ENCODE results near the gene LRRC4C. TPM values are rescaled to one million over a fixed set of nuclear protein-coding genes. Genes with fewer than 3 reads are reported as not detected.

Gene LRRC4C
- polyA plus RNA-seq (ENCODE audit: insufficient read length in 4 of 4): 10 to 100 TPM; 12.5 to 29.0 (median 15.0) TPM

DNA sequence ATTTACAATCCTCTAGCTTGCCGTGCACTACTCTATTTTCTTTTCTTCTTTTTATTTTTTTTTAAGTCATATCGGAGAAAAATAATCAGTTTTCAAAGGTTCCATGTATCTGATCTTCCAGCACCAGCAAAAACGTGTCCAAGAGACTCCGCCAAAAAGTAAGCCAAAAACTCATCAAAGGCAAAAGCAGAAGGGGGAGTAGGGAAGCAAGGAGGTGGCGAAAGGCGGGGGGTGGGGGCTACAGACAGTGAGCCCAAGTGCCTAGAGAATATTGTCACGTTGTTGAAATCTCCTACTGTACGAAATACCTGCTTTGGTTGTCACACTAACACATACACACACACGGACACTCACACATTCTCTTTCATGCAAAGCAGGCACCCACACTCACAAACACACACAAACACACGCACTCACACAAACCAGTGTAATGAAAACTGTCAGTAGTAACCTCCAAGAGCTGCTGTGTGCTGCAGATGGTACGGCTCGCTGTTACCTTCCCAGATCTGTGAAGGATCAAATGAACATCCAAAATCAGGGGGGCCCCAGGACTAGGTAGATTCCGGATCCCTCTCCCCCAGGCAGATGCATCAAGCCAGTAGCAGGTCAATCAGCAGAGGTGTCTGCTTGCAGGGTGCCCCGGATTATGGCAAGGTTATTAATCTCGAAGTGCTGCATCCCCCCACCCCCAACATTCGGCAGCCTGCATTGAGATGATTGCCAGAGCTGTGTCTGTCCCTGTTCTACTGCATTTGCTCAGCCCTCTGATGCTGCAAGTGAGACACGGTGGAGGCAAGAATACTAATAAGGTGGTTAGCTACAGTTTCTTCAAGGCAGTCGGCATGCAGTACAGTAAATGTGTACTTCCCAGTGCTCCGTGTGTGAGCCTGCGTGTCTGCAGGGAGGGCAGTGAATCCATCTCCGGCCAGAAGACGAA, at the start of gene LRRC4C:
Gene LRRC4C, minus strand, starts transcription at position 188 of the 937 bp plus-strand sequence.
- DNase-seq (ENCODE audit: low read depth in 4 of 4, low spot score in 3 of 4): no peak

DNA sequence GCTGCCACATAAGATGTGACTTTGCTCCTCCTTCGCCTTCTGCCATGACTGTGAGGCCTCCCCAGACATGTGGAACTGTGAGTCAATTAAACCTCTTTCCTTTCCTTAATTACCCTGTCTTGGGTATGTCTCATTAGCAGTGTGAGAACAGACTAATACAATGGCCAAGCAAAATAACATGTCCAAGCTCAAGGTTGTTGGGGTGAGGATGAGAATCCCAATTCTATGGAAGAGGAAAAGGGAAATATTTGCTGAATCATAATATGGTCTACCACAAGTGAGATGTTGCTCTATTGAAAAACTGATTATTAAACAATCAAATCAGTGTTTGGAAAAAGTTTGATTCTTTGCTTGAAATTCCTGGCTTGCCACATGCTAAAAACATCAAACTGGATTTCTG, 48.7 kb upstream of the LRRC4C start:
- no peak for DNase-seq (ENCODE audit: low read depth in 4 of 4, low spot score in 3 of 4)

DNA sequence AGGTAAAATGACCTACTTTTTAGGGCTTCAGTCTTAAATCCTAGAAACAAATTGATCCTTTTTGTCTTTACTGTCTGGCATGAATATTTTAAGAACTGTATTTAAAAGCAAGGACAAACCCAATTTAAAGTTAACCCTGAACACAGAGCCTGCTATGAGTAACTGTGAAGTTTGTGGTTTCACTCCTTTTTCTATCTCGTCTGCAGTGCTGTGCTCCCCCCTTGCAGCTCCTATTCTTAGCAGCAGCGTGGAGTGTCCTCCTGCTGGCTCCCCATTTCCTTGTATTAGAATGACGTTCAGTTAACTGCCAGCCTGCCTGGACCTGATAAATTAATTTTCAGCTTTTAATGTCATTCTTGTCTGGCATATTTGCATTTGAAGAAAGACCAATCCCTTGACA, 40.0 kb upstream of the LRRC4C start:
- DNase-seq (ENCODE audit: low read depth in 4 of 4, low spot score in 3 of 4): no peak

DNA sequence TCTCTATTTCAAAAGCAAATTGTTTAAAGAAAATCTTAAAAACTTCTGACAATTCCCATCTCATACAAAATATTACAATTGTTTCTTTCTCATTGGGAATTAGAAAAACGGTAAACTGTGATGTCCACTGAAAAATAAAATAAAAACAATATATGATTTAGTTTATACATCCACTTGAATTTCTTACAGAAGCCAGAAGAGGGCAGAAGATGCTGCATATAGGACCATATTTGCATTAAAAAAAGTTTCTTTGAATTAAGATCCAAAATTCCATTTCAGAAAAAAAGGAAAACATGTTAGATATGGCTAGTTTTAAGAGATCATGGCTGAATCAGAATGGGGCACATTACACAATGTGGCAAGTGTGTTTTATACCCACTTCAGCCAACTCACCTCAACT, 39.3 kb upstream of the LRRC4C start:
- no peak for DNase-seq (ENCODE audit: low read depth in 4 of 4, low spot score in 3 of 4)

DNA sequence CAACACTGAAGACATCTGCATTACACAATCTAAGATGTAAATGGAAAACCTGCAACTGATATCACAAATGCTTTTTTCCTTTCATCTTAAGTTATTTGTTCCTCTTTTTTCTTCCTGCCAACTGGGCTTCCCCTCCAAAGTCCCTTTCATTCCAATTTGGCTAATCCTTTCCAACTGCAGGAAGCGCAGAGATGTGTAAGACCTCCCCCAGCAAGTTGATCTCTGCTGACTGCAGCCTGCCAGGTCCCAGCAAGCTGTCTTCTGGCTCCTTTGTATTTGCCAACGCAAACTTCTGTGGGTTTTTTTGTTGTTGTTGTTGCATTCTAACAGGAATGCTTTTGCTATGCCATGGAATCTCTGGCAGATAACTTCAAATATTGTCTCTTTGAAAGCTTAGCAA, 38.5 kb upstream of the LRRC4C start:
- DNase-seq (ENCODE audit: low read depth in 4 of 4, low spot score in 3 of 4): no peak

DNA sequence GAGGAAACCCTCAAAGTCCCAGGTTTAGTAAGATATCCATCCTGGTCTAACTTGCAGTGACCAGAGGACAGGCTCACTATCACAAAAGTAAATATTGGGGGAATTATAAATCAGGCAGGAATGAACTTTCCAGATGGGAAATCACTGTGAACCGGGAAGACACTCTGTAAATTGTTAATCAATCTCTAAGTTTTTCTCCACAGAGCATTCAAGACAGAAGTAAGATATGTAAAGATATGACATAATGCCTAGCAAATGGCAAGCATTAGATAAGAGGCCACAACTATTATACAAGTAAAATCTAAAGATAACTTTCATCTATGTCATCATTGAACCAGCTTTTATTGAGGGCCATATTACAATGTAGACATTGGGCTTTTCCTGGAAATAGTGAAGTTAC, 35.3 kb upstream of the LRRC4C start:
- no peak for DNase-seq (ENCODE audit: low read depth in 4 of 4, low spot score in 3 of 4)

DNA sequence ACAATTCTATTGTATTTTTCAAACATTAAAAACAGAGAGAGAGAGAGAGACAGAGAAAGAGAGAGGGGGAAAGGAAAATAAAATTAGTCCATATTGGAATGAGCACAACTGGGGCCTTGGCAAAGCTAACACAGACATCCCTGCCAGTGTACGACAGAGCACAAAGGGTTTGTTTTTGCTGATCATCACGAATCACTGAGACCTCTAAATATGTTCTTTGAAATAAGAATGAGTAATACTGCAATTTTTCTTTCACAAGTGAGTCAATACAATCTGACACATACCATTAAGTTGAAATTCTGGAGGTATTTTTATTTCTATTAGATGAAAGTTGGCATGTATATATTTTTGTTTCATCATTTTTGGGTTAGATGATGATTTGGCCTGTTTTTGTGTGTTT, 27.0 kb upstream of the LRRC4C start:
- no peak for DNase-seq (ENCODE audit: low read depth in 4 of 4, low spot score in 3 of 4)

DNA sequence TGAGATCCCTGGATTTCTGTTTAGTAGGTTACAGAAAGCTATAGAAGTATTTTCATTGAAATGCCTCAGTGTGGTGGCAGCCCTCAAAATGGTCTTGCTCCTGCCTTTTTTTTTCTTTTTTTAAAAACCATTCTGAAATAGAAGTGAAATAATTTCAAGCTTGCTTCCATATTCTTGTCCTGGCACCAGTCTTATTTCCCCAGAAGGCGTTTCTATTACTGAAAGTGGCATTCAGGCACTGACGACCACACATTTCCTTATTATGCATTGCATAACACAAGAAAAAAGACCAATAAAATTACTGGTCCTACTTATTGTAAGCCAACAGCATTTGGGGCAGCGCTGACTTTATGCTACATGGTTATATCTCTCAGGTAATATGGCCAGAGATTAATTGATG, 24.5 kb upstream of the LRRC4C start:
- DNase-seq (ENCODE audit: low read depth in 4 of 4, low spot score in 3 of 4): no peak

DNA sequence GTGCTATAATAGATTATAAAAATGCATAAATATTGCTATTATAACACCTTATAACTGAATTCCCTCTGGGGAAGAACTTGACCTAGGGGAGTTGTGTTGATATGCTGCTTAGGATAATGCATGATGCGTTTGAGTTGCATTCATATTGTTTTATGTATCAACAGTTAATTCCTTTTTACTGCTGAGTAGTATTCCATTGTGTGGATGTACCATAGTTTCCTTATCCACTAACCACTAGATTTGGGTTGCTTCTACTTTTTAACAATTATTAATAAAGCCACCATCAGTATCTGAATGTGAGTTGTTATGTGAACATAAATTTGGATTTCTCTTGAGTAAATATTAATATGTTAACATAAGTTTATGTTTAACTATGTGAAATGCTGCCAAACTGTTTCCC, 19.7 kb upstream of the LRRC4C start:
- no peak for DNase-seq (ENCODE audit: low read depth in 4 of 4, low spot score in 3 of 4)

DNA sequence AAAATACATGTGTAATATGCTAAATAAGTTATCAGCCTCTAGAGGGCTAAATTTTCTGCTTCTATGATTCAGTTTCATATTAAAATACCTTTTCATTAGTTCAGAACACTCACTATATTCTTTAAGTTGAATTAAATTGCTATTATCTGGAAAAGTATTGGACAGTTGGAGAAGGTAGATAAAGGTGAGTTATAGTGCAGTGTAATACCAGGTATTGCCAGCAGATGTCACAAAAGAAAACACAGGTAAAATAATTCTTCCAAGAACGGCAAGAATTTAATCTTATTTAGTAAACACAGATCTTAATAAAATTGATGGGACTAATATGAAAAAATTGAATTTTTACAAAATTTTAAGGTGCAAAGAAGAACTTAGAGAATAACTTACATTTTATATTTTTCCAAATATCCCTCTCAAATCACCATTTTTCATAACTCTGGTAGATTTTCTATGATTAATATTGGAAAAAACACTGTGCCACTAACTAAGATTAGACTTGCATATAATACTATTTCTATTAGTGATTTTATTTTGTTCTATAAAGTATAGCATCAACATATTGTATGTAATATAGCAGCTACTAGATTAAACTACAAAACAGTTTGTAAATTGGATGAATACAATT, 1.7 kb upstream of the LRRC4C start:
- no peak for DNase-seq (ENCODE audit: low read depth in 4 of 4, low spot score in 3 of 4)

DNA sequence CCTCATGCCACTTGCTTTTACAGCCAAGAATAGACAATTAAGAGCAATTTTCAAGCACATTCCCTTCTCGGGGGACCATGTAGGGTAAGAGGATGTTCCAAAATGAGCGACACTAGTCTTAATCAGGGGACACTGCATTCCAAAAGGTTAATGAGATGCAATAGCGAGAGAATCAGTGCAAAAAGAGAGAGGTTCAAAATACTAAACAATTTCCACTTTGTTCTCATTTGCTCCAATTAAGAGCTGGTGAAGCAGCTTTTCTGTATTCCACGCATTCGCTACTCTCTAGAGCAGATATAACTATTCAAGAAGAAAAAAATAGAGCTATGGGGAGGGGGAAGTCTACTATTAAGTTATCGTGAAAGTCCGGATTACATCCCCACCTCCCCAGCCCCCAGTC, 811 bp downstream of the LRRC4C start:
- DNase-seq (ENCODE audit: low read depth in 4 of 4, low spot score in 3 of 4): no peak

DNA sequence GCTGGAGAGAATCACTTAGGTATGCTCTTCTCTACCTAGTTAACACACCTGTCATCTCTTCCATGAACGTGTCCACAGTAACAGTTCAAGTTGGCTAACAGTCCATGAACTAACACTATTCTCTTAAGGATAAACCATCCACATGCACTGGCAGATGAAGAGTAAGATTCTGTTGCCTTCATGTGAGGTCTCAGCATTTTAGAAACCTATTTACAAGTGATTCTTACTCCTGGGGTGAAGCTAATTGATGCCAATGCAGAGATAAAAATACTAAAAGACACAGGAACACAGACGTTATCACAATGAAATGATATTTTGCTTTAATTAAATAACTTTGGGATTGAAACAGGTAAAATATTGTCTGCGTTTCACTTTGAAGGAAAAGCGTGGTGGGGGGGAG, 1.3 kb downstream of the LRRC4C start:
- no peak for DNase-seq (ENCODE audit: low read depth in 4 of 4, low spot score in 3 of 4)

DNA sequence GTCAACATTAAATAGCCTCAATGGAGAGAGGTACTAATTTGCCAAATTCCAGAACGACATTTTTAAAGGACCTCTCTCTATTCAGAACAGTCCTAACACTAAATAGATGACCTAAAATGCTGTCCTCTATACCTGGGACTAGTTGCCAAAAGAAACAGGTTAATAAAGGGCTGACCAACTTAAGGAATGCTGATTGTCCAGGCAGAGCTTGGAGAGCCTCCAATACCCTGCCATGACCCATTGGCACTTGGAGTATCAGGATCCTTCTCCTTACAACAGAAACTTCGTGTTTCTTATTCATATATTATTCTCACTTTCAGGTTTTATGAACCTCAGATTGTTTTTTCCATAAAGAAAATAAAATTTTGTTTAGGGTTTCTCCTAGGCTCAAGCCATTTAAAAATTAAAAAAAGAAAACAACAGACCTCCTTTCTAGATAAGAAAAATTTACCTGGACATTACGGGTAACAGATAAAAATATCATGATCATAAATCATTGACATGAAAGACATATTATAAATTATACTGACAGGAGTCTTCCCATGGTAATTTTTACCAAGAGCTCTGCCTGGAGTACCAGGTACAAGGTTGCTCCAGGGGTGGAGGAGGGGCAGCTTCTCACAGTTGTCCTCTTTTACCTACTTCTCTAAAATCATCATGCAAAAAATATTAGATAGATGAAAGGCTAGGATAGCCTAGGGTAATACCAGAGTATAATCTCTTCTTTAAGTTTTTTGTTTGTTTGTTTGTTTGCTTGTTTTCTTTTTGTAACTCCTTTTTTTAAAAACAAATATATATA, 2.0 kb downstream of the LRRC4C start:
- DNase-seq (ENCODE audit: low read depth in 4 of 4, low spot score in 3 of 4): no peak

DNA sequence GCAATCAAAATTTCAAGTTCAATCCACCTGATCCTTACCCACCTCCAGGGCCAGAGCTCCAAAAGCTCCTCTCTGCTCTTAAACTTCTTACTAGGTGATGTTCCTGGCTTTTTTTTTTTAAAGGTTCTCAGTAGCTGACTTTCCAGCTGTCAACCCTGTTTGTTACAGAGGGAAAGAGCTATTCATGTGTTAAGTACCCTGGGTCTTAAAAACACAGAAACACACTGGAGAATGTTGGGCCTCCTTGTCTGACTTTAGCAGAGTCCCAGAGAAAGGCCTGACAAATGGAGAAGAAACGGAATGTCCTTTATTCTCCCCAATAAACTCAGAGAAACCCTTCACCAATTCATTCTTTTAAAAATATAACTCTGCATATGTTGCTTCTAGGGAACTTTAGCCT, 3.2 kb downstream of the LRRC4C start:
- no peak for DNase-seq (ENCODE audit: low read depth in 4 of 4, low spot score in 3 of 4)

DNA sequence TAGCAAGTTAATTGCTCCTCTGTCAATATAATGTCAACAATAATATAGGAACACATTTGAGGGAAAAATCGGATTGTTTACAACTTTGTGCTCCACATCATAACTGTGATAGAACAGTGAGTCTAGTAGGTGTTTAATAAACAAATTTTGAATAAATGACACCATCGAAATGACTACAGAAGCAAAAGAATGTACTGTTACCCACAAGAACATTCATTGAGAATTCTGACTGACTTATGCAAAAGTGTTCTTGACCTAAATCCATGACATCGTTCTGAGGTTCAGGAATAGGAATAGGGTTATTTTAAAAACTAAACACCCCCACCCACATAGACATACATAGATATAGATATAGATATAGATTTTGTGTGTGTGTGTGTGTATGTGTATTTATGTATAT, 8.4 kb downstream of the LRRC4C start:
- no peak for DNase-seq (ENCODE audit: low read depth in 4 of 4, low spot score in 3 of 4)

DNA sequence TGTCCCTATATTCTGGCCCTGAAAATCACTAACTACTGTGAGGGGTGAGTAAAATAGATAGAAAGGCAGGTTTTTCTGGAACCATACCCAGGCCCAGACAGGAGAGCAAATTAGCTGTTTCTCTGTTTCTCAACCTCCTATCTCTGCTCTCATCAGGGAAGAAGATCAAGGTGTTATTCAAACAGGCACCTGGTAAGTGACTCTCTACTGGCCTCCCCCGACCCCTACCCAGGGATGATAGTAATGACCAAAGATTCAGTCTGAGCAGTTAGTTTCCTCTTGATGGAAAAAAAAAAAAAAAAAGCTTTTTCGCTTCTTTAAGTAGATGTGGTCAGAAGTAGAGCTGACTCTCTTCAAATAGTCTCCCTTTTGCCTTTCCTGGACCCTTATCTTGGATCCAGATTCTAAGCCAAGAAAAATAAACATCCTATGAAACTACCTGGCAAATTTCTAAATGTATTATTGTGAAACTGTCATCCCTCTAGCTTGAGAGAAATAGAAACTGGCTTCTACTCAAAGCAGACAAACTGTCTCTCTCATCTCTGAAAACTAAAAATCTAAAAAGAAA, 9.9 kb downstream of the LRRC4C start:
- no peak for DNase-seq (ENCODE audit: low read depth in 4 of 4, low spot score in 3 of 4)

DNA sequence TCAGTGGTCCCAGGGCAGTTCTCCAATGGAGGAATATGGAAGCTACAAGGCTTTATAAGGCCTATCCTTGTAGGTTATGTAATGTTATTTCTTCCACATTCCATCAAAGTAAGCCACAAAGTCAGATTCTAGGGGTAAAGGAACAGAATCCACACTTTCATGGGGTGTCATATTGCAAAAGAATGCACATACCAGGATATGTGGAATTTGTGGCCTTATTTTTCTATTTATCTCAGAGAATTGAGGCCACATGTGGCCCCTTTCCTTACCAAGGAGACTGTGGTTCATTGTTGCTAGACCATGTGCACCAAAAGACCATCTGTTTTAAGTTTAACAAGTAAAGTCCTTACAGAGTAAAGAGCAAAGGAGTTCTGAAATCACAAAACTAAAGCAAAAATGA, 12.9 kb downstream of the LRRC4C start:
- no peak for DNase-seq (ENCODE audit: low read depth in 4 of 4, low spot score in 3 of 4)

DNA sequence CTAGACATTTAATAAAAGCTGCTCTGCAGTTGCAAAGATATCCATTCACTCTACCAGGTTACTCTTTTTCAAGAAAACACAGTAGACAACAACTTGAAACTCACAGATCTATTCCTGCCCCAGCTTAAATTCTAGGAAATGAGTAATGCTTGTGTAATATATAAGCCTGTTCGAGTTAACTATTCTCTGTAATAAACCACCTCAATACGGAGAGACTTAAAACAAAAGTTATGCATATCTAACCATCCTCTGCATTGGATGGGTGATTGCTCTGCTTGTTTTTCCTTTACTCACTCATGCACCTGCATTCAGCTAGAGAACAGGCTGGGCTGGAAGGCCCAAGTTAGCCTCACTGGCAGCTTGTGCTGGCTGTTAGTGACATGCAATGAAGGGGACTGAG, 13.3 kb downstream of the LRRC4C start:
- DNase-seq (ENCODE audit: low read depth in 4 of 4, low spot score in 3 of 4): no peak

DNA sequence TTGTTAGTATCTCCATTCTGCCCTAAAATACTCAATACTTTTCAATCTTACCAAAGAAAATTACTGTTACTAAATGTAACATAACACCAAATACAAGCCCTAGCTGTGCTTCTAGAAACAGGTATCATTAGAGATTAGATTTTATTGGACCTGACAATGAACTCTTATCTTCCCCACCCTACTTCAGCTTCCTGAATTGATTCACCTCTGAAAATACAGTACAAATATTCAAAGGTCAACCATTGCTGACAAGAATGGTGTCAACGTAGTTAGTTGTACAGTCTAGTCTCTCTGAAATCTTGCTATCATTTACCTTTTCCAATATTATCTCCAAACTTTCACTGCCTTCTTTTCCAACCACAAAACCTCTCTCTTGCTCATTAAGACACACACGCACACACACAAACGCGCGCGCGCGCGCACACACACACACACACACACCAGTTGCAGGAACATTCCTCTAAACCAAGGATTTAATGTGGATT, 22.4 kb downstream of the LRRC4C start:
- DNase-seq (ENCODE audit: low read depth in 4 of 4, low spot score in 3 of 4): no peak

DNA sequence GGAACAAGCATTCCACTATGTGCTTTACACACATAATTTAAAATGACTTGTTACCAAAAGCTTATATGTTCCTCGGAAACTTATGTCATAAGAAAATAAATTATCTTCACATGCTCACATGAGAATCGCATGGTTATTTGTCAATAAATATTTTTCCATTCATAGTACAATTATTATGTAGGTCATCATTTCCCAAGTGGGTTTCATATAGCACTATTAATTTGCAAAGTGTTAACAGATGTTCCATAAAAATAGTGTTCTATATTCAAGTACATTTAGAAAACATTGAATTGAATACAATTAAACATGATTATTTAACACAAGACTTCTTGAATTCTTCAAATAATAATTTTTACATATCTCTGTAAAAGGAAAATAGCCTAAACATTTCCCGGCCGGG, 23.9 kb downstream of the LRRC4C start:
- no peak for DNase-seq (ENCODE audit: low read depth in 4 of 4, low spot score in 3 of 4)

DNA sequence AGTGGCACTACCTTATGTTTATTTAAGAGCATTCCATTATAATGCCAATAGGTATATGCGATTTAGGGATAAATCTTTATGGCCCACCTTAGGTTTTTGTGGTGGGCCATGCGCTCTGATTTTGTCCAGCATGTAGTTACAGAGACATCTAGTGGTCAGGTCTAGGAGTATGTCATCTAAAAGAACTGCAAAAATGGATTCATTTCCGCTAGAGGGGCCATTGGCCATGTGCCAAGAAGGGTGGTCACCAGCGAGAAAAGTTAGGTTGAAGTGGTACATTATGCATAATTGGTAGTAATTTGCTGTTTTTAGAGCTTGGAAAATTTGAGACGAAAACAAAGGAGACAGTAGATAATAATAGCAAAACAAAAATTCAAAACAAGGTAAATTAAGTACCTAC, 27.7 kb downstream of the LRRC4C start:
- DNase-seq (ENCODE audit: low read depth in 4 of 4, low spot score in 3 of 4): no peak

Measured in left renal pelvis (tissue), 4 donors.